Measurements from ENCODE around the gene SMYD4.
"Not testable (repeated sequence)": the region's sequence is repeated elsewhere in the genome, so short reads cannot be mapped to it uniquely, and the experiment has no call there.

SMYD4 gene

DNA sequence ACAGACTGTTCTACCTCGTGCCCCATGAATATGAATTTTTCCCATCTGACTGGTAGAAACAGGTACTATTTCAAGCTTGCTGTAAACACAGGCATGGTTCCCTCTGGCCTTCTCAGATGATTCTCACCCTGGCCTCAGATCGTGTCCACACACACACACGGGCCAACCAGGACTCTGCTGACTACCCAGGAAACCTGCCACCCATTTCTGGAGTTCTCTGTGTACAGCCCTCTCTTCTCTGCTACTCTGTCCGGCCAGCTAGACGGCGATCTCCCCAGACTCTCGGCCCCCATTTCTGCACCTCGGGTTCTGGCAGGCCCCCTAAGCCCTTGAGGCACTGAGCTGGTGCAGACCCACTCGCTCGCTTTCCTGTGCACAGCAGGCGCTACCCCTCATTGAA is 31.3 kb upstream of the SMYD4 start:
- Histone ChIP-seq H3K36me3 (ENCODE audit: insufficient read depth) (no peaks in the 10 kb centered on the region), H3K27ac (no peak overlapping the region), H3K27me3 (ENCODE audit: insufficient read depth, low read depth) (no peaks in the 10 kb centered on the region), H4K20me1 (ENCODE audit: insufficient read depth) (no peaks in the 10 kb centered on the region), H3K9ac (no peak overlapping the region), H3K79me2 (ENCODE audit: insufficient read depth, low read depth) (no peaks in the 10 kb centered on the region), H2AFZ (ENCODE audit: low read depth) (no peak overlapping the region), H3K4me2 (no peak overlapping the region), H3K4me1 (ENCODE audit: low read depth, poor library complexity, severe bottlenecking) (no peaks in the 10 kb centered on the region), H3K4me3 (IDR thresholded peaks at IDR 0.05; ENCODE audit: insufficient read depth, low read depth, low read length) (no peak overlapping the region)
- TF ChIP-seq, protein P1, sequence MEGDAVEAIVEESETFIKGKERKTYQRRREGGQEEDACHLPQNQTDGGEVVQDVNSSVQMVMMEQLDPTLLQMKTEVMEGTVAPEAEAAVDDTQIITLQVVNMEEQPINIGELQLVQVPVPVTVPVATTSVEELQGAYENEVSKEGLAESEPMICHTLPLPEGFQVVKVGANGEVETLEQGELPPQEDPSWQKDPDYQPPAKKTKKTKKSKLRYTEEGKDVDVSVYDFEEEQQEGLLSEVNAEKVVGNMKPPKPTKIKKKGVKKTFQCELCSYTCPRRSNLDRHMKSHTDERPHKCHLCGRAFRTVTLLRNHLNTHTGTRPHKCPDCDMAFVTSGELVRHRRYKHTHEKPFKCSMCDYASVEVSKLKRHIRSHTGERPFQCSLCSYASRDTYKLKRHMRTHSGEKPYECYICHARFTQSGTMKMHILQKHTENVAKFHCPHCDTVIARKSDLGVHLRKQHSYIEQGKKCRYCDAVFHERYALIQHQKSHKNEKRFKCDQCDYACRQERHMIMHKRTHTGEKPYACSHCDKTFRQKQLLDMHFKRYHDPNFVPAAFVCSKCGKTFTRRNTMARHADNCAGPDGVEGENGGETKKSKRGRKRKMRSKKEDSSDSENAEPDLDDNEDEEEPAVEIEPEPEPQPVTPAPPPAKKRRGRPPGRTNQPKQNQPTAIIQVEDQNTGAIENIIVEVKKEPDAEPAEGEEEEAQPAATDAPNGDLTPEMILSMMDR (conservative IDR thresholded peaks at IDR 0.05; ENCODE audit: low read depth, low read length) = no peak

DNA sequence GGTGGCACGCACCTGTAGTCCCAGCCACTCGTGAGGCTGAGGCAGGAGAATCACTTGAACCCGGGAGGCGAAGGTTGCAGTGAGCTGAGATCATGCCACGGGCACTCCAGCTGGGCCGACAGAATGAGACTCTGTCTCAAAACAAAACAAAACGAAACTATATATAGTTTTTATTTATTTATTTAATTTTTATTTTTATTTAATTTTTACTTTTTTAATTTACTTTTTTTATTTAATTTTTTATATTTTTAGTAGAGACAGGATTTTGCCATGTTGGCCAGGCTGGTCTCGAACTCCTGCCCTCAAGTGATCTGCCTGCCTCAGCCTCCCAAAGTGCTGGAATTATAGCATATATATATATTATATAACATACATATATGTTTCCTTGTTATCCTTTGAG is 26.8 kb upstream of the SMYD4 start:
- not testable (repeated sequence) for H3K4me1 ChIP-seq (ENCODE audit: low read depth, poor library complexity, severe bottlenecking); H3K4me3 ChIP-seq (IDR thresholded peaks at IDR 0.05; ENCODE audit: insufficient read depth, low read depth, low read length); H4K20me1 ChIP-seq (ENCODE audit: insufficient read depth); H3K36me3 ChIP-seq (ENCODE audit: insufficient read depth); H3K27me3 ChIP-seq (ENCODE audit: insufficient read depth, low read depth); H3K79me2 ChIP-seq (ENCODE audit: insufficient read depth, low read depth); H3K4me2 ChIP-seq; H3K27ac ChIP-seq; H2AFZ ChIP-seq (ENCODE audit: low read depth); H3K9ac ChIP-seq

DNA sequence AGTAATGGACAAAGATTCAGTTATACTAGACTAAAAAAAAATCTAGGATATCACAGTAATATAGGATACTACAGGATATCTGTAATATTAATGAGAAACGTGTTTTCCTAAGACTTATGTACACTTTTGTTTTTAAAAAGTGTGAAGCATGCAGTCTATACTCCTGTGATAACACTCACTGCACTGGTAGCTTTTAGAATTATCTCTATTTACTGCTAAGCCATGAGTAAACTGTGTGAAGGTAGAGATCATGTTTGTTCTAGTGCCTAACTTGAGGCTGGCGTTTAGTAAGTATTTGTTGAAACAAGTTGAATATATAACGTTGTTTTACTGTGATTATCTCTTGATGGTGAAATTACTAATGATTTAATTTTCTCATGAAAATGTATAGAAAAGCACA is 24.0 kb upstream of the SMYD4 start:
- no peaks in the 10 kb centered on the region for H3K4me1 ChIP-seq (ENCODE audit: low read depth, poor library complexity, severe bottlenecking)
- H3K27ac ChIP-seq = no peak overlapping the region
- H3K36me3 ChIP-seq (ENCODE audit: insufficient read depth) = no peaks in the 10 kb centered on the region

DNA sequence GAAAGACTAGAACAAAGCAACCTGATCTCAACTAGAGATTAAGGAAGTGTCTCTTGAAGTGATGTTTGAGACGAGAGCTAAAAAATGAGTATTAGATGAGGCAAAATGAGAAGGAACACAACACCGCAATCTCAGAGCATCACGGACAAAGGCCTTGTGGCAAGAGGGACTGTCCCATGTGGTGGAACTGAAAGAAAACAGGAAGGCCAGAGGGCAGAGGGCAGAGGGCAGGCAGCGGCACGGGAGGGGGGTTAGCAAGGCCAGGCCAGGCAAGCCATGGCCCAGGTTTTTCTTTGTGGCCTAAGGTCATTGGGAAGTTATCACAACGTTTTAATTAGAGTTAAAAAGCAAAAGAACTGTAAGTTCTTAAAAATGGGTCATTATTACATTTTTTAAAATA is 22.6 kb upstream of the SMYD4 start:
- Histone ChIP-seq H2AFZ (ENCODE audit: low read depth) (no peak overlapping the region), H3K27me3 (ENCODE audit: insufficient read depth, low read depth) (no peaks in the 10 kb centered on the region), H3K4me3 (IDR thresholded peaks at IDR 0.05; ENCODE audit: insufficient read depth, low read depth, low read length) (no peak overlapping the region), H3K9ac (no peak overlapping the region), H4K20me1 (ENCODE audit: insufficient read depth) (no peaks in the 10 kb centered on the region), H3K4me2 (no peak overlapping the region), H3K79me2 (ENCODE audit: insufficient read depth, low read depth) (no peaks in the 10 kb centered on the region), H3K36me3 (ENCODE audit: insufficient read depth) (no peaks in the 10 kb centered on the region), H3K27ac (no peak overlapping the region), H3K4me1 (ENCODE audit: low read depth, poor library complexity, severe bottlenecking) (no peaks in the 10 kb centered on the region)
- TF ChIP-seq, protein P1 (conservative IDR thresholded peaks at IDR 0.05; ENCODE audit: low read depth, low read length) = no peak

More for the DNA sequence above, 24.0 kb upstream of the SMYD4 start:
- no peaks in the 10 kb centered on the region for H3K79me2 ChIP-seq (ENCODE audit: insufficient read depth, low read depth)
- H3K9ac ChIP-seq = no peak overlapping the region
- no peaks in the 10 kb centered on the region for H3K27me3 ChIP-seq (ENCODE audit: insufficient read depth, low read depth)
- no peak overlapping the region for H2AFZ ChIP-seq (ENCODE audit: low read depth)
- TF ChIP-seq, protein P1 (conservative IDR thresholded peaks at IDR 0.05; ENCODE audit: low read depth, low read length) = no peak
- no peak overlapping the region for H3K4me3 ChIP-seq (IDR thresholded peaks at IDR 0.05; ENCODE audit: insufficient read depth, low read depth, low read length)
- H4K20me1 ChIP-seq (ENCODE audit: insufficient read depth) = no peaks in the 10 kb centered on the region
- H3K4me2 ChIP-seq = no peak overlapping the region

DNA sequence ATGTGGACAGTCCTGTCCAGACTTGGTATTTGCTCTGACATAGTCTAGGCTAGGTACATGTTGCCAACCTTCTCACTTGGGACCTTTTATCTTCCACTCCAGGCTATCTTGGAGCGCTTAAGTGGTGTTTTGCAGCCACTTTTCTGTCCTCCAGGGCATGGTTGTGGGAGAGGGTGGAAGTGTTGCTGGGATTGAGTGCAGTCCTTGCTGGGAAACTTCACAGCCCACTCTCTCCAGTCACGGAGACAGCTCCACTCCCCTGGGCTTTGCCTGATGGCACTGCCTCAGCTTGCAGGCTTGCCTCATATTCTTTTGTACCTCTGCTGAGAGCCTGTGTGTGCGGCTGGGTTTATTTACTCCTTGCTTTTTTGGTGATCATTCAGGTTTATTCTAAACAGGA is 17.5 kb upstream of the SMYD4 start:
- Histone ChIP-seq H3K4me2 (no peak overlapping the region), H3K27ac (no peak overlapping the region), H2AFZ (ENCODE audit: low read depth) (no peak overlapping the region), H3K79me2 (ENCODE audit: insufficient read depth, low read depth) (no peaks in the 10 kb centered on the region), H3K27me3 (ENCODE audit: insufficient read depth, low read depth) (no peaks in the 10 kb centered on the region), H4K20me1 (ENCODE audit: insufficient read depth) (no peaks in the 10 kb centered on the region), H3K36me3 (ENCODE audit: insufficient read depth) (no peaks in the 10 kb centered on the region), H3K4me3 (IDR thresholded peaks at IDR 0.05; ENCODE audit: insufficient read depth, low read depth, low read length) (no peak overlapping the region), H3K9ac (no peak overlapping the region), H3K4me1 (ENCODE audit: low read depth, poor library complexity, severe bottlenecking) (peaks cover 17% of the 10 kb centered on the region)
- TF ChIP-seq, protein P1 (conservative IDR thresholded peaks at IDR 0.05; ENCODE audit: low read depth, low read length) = no peak

Measured in KMS-11 (cell line).